Measurements from ENCODE around the gene NXPH2.

The NXPH2 gene

GRCh38 chr2:138780908-138781307 is 718 bp upstream of the NXPH2 start:
- Histone ChIP-seq H3K36me3 (ENCODE audit: control insufficient read depth, low read depth, low read length) (no peaks in the 10 kb centered on the region), H3K9me3 (ENCODE audit: control insufficient read depth, low read depth, low read length) (no peaks in the 10 kb centered on the region), H3K4me1 (ENCODE audit: control insufficient read depth, low read depth, low read length) (peaks cover 35% of the 10 kb centered on the region), H3K4me3 (ENCODE audit: low read length) (peak overlapping the region; percentile 65), H3K27ac (ENCODE audit: low read length) (no peak overlapping the region), H3K9ac (ENCODE audit: low read length) (peak overlapping the region; percentile 39), H3K27me3 (ENCODE audit: control insufficient read depth, insufficient read depth, low read length) (peaks cover 52% of the 10 kb centered on the region)

GRCh38 chr2:138780446-138780880 is 273 bp upstream of the NXPH2 start:
- peaks cover 52% of the 10 kb centered on the region for H3K27me3 ChIP-seq (ENCODE audit: control insufficient read depth, insufficient read depth, low read length)

GRCh38 chr2:138779406-138779780 is 797 bp downstream of the NXPH2 start:
- Histone ChIP-seq H3K9ac (ENCODE audit: low read length) (peak overlapping the region; percentile 71), H3K27me3 (ENCODE audit: control insufficient read depth, insufficient read depth, low read length) (peaks cover 52% of the 10 kb centered on the region), H3K36me3 (ENCODE audit: control insufficient read depth, low read depth, low read length) (no peaks in the 10 kb centered on the region), H3K27ac (ENCODE audit: low read length) (no peak overlapping the region), H3K4me3 (ENCODE audit: low read length) (peak overlapping the region; percentile 84), H3K9me3 (ENCODE audit: control insufficient read depth, low read depth, low read length) (no peaks in the 10 kb centered on the region), H3K4me1 (ENCODE audit: control insufficient read depth, low read depth, low read length) (peaks cover 37% of the 10 kb centered on the region)

More at GRCh38 chr2:138780446-138780880, 273 bp upstream of the NXPH2 start:
- Histone ChIP-seq H3K9me3 (ENCODE audit: control insufficient read depth, low read depth, low read length) (no peaks in the 10 kb centered on the region), H3K9ac (ENCODE audit: low read length) (peak overlapping the region; percentile 39), H3K4me3 (ENCODE audit: low read length) (peak overlapping the region; percentile 65), H3K36me3 (ENCODE audit: control insufficient read depth, low read depth, low read length) (no peaks in the 10 kb centered on the region), H3K27ac (ENCODE audit: low read length) (no peak overlapping the region), H3K4me1 (ENCODE audit: control insufficient read depth, low read depth, low read length) (peaks cover 37% of the 10 kb centered on the region)

GRCh38 chr2:138777996-138778395 is 2.2 kb downstream of the NXPH2 start:
- no peaks in the 10 kb centered on the region for H3K36me3 ChIP-seq (ENCODE audit: control insufficient read depth, low read depth, low read length)

GRCh38 chr2:138775736-138776135 is 4.5 kb downstream of the NXPH2 start:
- peaks cover 37% of the 10 kb centered on the region for H3K4me1 ChIP-seq (ENCODE audit: control insufficient read depth, low read depth, low read length)
- no peaks in the 10 kb centered on the region for H3K36me3 ChIP-seq (ENCODE audit: control insufficient read depth, low read depth, low read length)
- peaks cover 24% of the 10 kb centered on the region for H3K27me3 ChIP-seq (ENCODE audit: control insufficient read depth, insufficient read depth, low read length)
- H3K9me3 ChIP-seq (ENCODE audit: control insufficient read depth, low read depth, low read length) = no peaks in the 10 kb centered on the region
- no peak overlapping the region for H3K9ac ChIP-seq (ENCODE audit: low read length)
- no peak overlapping the region for H3K27ac ChIP-seq (ENCODE audit: low read length)
- H3K4me3 ChIP-seq (ENCODE audit: low read length) = no peak overlapping the region

More at GRCh38 chr2:138777996-138778395, 2.2 kb downstream of the NXPH2 start:
- H3K4me3 ChIP-seq (ENCODE audit: low read length) = peak overlapping the region; percentile 84
- no peak overlapping the region for H3K9ac ChIP-seq (ENCODE audit: low read length)
- H3K27ac ChIP-seq (ENCODE audit: low read length) = no peak overlapping the region
- peaks cover 37% of the 10 kb centered on the region for H3K4me1 ChIP-seq (ENCODE audit: control insufficient read depth, low read depth, low read length)
- H3K9me3 ChIP-seq (ENCODE audit: control insufficient read depth, low read depth, low read length) = no peaks in the 10 kb centered on the region
- H3K27me3 ChIP-seq (ENCODE audit: control insufficient read depth, insufficient read depth, low read length) = peaks cover 47% of the 10 kb centered on the region

DNA sequence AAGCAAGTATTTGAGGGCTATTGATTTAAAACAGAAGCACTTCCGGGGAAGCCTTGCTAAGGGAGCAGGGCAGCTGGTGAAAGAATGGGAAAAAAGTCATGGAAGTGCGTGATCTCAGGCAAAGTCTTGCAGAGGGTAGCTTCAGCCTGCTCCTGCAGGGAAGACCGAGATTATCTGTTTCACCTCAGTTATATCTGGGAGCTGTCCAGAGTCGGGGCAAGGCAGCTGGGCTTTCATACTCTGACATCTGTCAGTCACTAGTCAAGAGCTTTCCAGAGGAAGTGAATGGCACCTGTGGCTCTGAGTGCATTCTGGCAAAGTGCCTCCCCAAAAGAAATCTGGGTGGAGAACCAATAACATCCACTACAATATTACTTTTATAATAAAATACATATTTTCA is 8.7 kb downstream of the NXPH2 start:
- no peaks in the 10 kb centered on the region for H3K9me3 ChIP-seq (ENCODE audit: control insufficient read depth, low read depth, low read length)
- no peak overlapping the region for H3K4me3 ChIP-seq (ENCODE audit: low read length)
- no peak overlapping the region for H3K27ac ChIP-seq (ENCODE audit: low read length)
- no peaks in the 10 kb centered on the region for H3K36me3 ChIP-seq (ENCODE audit: control insufficient read depth, low read depth, low read length)
- no peak overlapping the region for H3K9ac ChIP-seq (ENCODE audit: low read length)
- H3K27me3 ChIP-seq (ENCODE audit: control insufficient read depth, insufficient read depth, low read length) = no peaks in the 10 kb centered on the region
- H3K4me1 ChIP-seq (ENCODE audit: control insufficient read depth, low read depth, low read length) = peaks cover 29% of the 10 kb centered on the region

DNA sequence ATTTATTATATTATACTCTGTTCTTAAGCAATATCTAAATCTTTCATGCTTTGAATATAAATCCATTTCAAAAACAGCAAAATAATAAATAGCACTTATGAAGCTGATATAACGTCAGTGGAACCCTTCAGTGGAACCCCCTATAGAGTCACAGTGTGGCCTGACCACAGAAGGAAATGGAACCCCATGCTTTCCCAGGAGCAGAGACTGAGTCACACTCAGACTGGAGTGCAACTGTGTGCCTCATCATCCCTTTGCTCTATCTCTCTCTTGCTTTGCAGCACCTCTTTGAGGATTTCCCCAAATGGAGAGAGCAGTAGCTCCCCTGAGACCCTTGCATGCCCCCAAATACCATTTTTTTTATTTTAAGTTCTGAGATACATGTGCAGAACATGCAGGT is 13.1 kb downstream of the NXPH2 start:
- Histone ChIP-seq H3K9ac (ENCODE audit: low read length) (no peak overlapping the region), H3K27ac (ENCODE audit: low read length) (no peak overlapping the region), H3K27me3 (ENCODE audit: control insufficient read depth, insufficient read depth, low read length) (no peaks in the 10 kb centered on the region), H3K4me3 (ENCODE audit: low read length) (no peak overlapping the region), H3K4me1 (ENCODE audit: control insufficient read depth, low read depth, low read length) (peaks cover 21% of the 10 kb centered on the region), H3K9me3 (ENCODE audit: control insufficient read depth, low read depth, low read length) (no peaks in the 10 kb centered on the region), H3K36me3 (ENCODE audit: control insufficient read depth, low read depth, low read length) (no peaks in the 10 kb centered on the region)

GRCh38 chr2:138766464-138766863 is 13.7 kb downstream of the NXPH2 start:
- Histone ChIP-seq H3K36me3 (ENCODE audit: control insufficient read depth, low read depth, low read length) (no peaks in the 10 kb centered on the region), H3K27ac (ENCODE audit: low read length) (no peak overlapping the region), H3K4me1 (ENCODE audit: control insufficient read depth, low read depth, low read length) (peaks cover 19% of the 10 kb centered on the region), H3K4me3 (ENCODE audit: low read length) (no peak overlapping the region), H3K9ac (ENCODE audit: low read length) (no peak overlapping the region), H3K27me3 (ENCODE audit: control insufficient read depth, insufficient read depth, low read length) (no peaks in the 10 kb centered on the region), H3K9me3 (ENCODE audit: control insufficient read depth, low read depth, low read length) (no peaks in the 10 kb centered on the region)

- Histone ChIP-seq H3K36me3 (ENCODE audit: control insufficient read depth, low read depth, low read length) (no peaks in the 10 kb centered on the region), H3K9ac (ENCODE audit: low read length) (no peak overlapping the region), H3K27me3 (ENCODE audit: control insufficient read depth, insufficient read depth, low read length) (no peaks in the 10 kb centered on the region), H3K27ac (ENCODE audit: low read length) (no peak overlapping the region), H3K4me1 (ENCODE audit: control insufficient read depth, low read depth, low read length) (peaks cover 9% of the 10 kb centered on the region), H3K9me3 (ENCODE audit: control insufficient read depth, low read depth, low read length) (no peaks in the 10 kb centered on the region), H3K4me3 (ENCODE audit: low read length) (no peak overlapping the region)
Observed at GRCh38 chr2:138763971-138764370, 16.2 kb downstream of the NXPH2 start.

DNA sequence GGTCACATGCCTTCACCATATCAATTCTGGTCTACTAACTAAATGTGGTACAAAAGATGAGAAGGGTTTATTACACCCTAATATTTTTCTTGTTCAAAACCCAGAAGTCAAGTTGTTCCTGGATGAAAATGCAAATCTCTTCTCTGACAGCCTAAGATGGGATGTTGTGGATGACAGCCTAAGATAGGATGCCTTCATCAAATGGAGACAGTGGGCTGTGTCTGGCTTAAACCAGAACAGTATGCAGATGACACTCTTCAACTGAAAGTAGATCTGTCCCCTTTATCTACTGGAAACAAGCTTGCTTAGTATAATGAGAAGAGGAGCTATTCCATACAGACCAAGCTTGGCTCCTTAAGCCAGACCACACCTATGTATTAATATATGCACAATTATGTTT is 17.7 kb downstream of the NXPH2 start:
- Histone ChIP-seq H3K27ac (ENCODE audit: low read length) (no peak overlapping the region), H3K27me3 (ENCODE audit: control insufficient read depth, insufficient read depth, low read length) (no peaks in the 10 kb centered on the region), H3K36me3 (ENCODE audit: control insufficient read depth, low read depth, low read length) (no peaks in the 10 kb centered on the region), H3K9me3 (ENCODE audit: control insufficient read depth, low read depth, low read length) (no peaks in the 10 kb centered on the region), H3K4me3 (ENCODE audit: low read length) (no peak overlapping the region), H3K9ac (ENCODE audit: low read length) (no peak overlapping the region), H3K4me1 (ENCODE audit: control insufficient read depth, low read depth, low read length) (no peaks in the 10 kb centered on the region)

GRCh38 chr2:138760676-138761075 is 19.5 kb downstream of the NXPH2 start:
- H3K4me3 ChIP-seq (ENCODE audit: low read length) = no peak overlapping the region

GRCh38 chr2:138757384-138757783 is 22.8 kb downstream of the NXPH2 start:
- H3K27me3 ChIP-seq (ENCODE audit: control insufficient read depth, insufficient read depth, low read length) = no peaks in the 10 kb centered on the region
- H3K27ac ChIP-seq (ENCODE audit: low read length) = no peak overlapping the region
- H3K4me1 ChIP-seq (ENCODE audit: control insufficient read depth, low read depth, low read length) = peaks cover 17% of the 10 kb centered on the region
- H3K4me3 ChIP-seq (ENCODE audit: low read length) = no peak overlapping the region
- no peaks in the 10 kb centered on the region for H3K36me3 ChIP-seq (ENCODE audit: control insufficient read depth, low read depth, low read length)
- H3K9ac ChIP-seq (ENCODE audit: low read length) = no peak overlapping the region
- no peaks in the 10 kb centered on the region for H3K9me3 ChIP-seq (ENCODE audit: control insufficient read depth, low read depth, low read length)

More at GRCh38 chr2:138760676-138761075, 19.5 kb downstream of the NXPH2 start:
- Histone ChIP-seq H3K27ac (ENCODE audit: low read length) (no peak overlapping the region), H3K27me3 (ENCODE audit: control insufficient read depth, insufficient read depth, low read length) (no peaks in the 10 kb centered on the region), H3K9ac (ENCODE audit: low read length) (no peak overlapping the region), H3K9me3 (ENCODE audit: control insufficient read depth, low read depth, low read length) (no peaks in the 10 kb centered on the region), H3K36me3 (ENCODE audit: control insufficient read depth, low read depth, low read length) (no peaks in the 10 kb centered on the region), H3K4me1 (ENCODE audit: control insufficient read depth, low read depth, low read length) (no peaks in the 10 kb centered on the region)
